Measurements from ENCODE around the gene KHDC4.
A peak's percentile ranks its signal among the peaks of the same experiment; 100 is the strongest.
"Not testable (repeated sequence)": the region's sequence is repeated elsewhere in the genome, so short reads cannot be mapped to it uniquely, and the experiment has no call there.

Gene KHDC4

GRCh38 chr1:155940482-155940992 is 6.3 kb upstream of the KHDC4 start:
- no peak for FAIRE-seq

GRCh38 chr1:155938220-155938627 is 4.0 kb upstream of the KHDC4 start:
- FAIRE-seq, result no peak

GRCh38 chr1:155934936-155935590 is 850 bp upstream of the KHDC4 start:
- no peak for FAIRE-seq

DNA sequence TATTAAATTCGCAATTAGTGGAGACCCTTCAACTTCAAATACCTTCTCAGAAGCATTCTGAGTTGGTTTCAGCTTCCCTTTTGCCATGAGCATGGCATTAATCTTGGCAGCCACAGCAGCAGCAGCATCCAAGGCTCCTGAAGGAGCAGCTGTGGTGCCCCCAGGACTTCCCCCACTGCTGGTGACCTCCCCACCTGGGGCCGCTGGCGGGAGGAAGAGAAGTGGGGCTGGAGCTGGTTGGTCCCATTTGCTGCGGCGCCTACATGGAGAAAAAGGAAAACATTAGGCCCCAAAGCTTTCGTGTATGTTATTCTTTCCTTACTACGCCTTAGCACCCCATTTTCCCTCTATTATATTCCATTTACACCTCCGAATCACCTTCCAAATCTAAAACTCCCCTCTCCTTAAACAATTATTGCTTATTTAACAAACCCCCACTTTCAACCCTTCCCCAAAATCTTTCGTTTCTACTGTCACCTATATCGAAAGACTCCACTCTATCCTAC is 569 bp downstream of the KHDC4 start:
- no peak for FAIRE-seq

DNA sequence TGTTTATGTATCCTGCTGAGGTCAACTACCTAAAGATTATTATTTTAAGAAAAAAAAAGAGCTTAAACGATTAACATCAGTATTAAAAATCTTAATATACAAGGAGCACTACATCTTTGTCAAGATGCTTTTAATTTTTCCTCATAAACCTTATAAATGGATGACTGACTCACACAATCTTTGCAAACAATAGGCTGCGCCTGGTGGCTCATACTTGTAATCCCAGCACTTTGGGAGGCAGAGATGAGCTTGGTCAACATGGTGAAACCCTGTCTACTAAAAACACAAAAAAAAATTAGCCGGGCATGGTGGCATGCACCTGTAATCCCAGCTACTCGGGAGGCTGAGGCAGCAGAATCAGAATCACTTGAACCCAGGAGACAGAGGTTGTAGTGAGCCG is 1.7 kb downstream of the KHDC4 start:
- FAIRE-seq, result no peak

- FAIRE-seq, result no peak
Observed at GRCh38 chr1:155932081-155932480, 2.1 kb downstream of the KHDC4 start.

GRCh38 chr1:155931332-155932038 is 2.7 kb downstream of the KHDC4 start:
- FAIRE-seq, result no peak

DNA sequence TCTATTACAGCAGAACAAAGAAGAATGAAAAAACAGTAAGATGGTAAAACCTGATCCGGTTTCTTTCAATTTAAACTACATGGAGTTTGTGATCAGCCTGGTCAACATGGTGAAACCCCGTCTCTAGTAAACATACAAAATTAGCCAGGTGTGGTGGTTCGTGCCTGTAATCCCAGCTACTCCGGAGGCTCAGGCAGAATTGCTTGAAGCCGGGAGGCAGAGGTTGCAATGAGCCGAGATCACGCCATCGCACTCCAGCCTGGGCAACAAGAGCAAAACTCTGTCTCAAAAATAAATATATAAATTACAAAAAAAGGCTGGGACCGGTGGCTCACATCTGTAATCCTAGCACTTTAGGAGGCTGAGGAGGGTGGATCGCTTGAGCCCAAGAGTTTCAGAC is 3.5 kb downstream of the KHDC4 start:
- FAIRE-seq, result not testable (repeated sequence)

DNA sequence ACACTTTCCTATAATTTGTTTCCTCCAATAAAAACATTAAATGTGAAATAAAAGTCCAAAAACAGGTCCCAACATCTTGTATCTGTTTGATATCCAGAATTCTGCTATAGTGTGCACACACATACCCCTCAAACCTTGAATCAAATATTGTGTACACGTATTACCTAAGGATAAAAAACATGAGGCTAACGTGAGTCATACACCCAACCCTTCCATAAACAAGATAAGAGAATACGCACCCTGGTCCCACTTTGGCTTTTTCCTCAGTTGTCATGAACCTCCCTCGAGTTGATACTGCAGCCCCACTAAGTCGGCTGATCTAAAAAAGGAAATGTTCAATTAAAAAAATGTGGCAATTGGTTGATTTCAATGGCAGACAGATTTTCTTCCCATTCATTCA is 5.2 kb downstream of the KHDC4 start:
- no peak for FAIRE-seq

GRCh38 chr1:155925506-155925905 is 8.7 kb downstream of the KHDC4 start:
- FAIRE-seq, result no peak

GRCh38 chr1:155920717-155921116 is 13.5 kb downstream of the KHDC4 start:
- FAIRE-seq, result no peak

DNA sequence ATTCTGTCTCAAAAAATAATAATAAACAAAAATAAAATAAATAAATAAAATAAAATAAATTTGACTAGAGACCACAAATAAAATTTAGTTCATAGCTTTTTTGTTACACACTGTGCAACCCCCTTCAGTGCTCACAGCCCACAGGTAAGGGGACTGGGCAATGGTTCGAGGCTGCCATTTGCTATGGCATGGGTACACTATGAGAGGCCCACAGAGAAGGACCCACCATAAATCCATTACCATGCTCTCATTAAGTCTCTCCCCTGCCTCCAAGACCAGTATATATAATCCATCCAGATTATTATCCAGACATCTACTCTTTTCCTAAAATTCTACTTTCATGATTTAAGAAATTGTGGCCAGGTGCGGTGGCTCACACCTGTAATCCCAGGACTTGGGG is 14.4 kb downstream of the KHDC4 start:
- FAIRE-seq, result no peak

- FAIRE-seq, result no peak
Observed at GRCh38 chr1:155918660-155919059, 15.6 kb downstream of the KHDC4 start.

GRCh38 chr1:155913969-155914757 is 20.1 kb downstream of the KHDC4 start:
- no peak for FAIRE-seq

DNA sequence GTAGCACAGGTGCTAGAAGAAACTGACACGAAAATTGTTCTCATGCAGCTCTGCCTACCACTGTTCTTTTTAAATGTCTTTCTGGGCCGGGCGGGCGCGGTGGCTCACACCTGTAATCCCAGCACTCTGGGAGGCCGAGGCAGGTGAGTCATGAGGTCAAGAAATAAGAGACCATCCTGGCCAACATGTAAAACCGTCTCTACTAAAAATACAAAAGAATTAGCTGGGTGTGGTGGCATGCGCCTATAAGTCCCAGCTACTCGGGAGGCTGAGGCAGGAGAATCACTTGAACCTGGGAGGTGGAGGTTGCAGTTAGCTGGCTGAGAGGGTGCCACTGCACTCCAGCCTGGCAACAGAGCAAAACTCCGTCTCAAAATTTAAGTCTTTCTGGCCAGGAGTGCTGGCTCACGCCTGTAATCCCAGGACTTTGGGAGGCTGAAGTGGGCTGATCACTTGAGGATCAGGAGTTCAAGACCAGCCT is 22.1 kb downstream of the KHDC4 start:
- no peak for FAIRE-seq

DNA sequence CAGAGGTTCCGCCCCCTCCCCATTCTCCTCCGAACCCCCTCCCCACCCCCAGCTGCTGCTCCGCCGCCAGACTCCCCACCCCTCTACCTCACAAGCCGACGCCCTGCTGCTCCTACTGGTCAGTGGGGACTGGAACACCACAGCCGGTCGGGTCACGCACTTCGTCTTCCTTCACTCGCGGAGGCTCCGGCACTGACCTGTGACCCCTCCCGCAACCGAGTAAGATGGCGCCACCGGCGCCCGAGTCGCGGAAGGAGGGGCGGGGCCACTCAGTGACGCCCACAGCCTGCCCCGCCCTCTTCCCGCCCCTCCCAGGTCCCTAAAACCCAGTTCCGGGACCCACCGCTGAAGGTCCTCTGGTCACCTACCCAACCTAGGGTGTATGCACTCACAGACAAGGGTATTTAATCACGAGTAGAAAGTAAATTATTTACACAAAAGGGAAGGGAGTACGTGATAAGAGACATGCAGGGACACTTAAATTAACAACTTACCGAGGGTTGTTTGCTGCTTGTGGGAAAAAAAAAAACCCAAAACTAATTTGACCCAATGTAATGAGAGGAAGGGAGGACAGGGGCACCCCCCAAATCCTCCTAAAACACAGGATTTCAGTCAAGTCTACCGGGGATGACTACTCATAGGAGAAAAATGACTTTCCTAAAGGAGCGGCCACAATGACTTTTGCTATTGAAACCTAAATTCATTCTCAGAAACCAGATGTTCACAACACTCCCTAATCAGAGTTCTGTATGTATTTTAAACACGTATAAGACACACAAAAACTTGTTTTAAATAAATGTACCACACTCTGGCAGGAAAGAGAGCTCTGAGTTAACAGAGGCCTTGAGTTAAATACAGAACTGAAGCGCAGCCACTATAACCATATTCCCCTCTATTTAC is 22.8 kb downstream of the KHDC4 start, which contains the start of gene RIT1:
Gene RIT1 (minus strand): TSS at position 194 of the 900 bp plus-strand sequence. CDS start 588 bp downstream, outside the sequence.
- peak; percentile 41 for FAIRE-seq

DNA sequence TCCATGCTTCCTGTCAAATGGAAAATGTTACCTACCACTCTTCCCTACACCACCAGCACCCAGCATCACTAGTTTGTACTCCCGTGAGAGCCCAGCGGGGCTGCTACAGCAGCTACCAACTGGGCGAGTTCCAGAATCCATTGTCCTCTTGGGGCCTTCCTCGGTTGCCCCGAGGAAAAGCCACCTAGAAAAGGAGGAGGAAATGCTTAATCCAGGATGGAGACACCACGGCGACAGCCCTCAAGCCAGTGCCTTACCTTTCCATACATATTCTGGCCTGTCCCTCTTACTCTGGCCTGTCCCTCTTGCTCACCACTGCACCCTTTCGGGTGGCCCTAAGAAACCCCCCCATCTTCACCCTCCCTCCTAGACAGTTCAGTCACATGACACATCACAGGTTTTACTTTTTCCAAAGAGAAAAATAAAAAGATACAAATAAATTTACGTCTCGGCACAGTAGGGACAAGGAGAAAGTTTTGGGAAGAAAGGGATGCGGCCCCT is 23.5 kb downstream of the KHDC4 start:
- no peak for FAIRE-seq

GRCh38 chr1:155909894-155910293 is 24.3 kb downstream of the KHDC4 start:
- FAIRE-seq, result no peak

GRCh38 chr1:155904261-155904660 is 30.0 kb downstream of the KHDC4 start:
- FAIRE-seq, result no peak

DNA sequence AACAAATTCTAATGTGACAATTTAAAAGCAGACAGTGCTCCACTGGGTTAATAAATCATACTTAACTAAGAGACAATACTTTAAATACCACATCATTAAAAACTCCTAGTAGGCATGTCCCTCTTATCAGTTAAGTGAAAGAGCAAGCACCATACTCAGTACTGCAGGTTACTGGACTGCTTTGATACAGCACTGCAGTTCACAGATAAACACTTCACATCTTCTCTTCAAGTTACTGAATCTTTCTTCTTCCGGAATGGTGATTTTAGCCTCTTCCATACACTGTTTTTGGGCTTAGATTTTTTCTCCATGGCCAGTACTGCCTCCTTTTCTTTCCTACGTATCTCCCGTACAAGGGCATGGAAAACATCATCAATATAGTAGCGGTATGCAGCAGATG is 34.1 kb downstream of the KHDC4 start:
- FAIRE-seq, result no peak

DNA sequence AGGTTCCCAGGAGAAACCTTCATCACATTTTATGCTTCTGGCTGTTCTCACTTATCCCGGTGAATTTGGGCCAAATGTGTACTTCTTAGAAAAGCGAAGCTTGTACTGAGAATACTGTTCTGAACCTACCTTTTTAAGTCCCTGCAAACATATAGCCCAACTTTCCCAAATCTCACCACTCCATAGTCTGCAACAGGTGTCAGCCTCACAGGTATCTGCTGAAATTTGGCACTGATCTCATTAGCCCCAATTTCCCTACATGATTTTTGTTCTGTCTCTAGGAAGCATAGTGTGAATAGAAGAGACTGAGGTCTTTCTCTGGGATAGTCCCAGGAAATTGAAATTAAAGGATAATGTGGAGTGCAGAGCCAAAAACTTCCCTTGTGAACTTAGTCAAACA is 34.5 kb downstream of the KHDC4 start:
- FAIRE-seq, result no peak

GRCh38 chr1:155898888-155899287 is 35.3 kb downstream of the KHDC4 start:
- no peak for FAIRE-seq

Measured in endometrium (tissue), 2 donors.